Heart left ventricle (tissue), 16 donors: ENCODE measurements around the gene CEP170. TPM values are rescaled to one million over a fixed set of nuclear protein-coding genes. Genes with fewer than 3 reads are reported as not detected.

Experiments used
- ATAC-seq, 4 donors: fragments of 200-7000 bp; cut with Tn5 transposase; one replicate each; pipeline ENCODE4 v1.9.1; 2020 to 2022; ENCODE audit warnings: moderate library complexity in 4 of 4, mild to moderate bottlenecking in 3 of 4, moderate number of reproducible peaks in 1 of 4
- DNase-seq, 5 donors: peaks; one replicate each; pipeline ENCODE4 v3.0.0-alpha.2; 2020
- H3K27ac ChIP-seq, 12 donors: fragments of 200-600 bp; sonication (generic) in 4 of 12; one replicate each; pipeline versions ENCODE4 v1.5.0 to v1.8.0; 2016 to 2022; ENCODE audit warnings: mild to moderate bottlenecking in 2 of 12
- H3K27me3 ChIP-seq, 9 donors: fragments of 200-600 bp; sonication (generic) in 2 of 9; one replicate each; pipeline versions ENCODE4 v1.5.1 to v1.8.0; 2016 to 2022; ENCODE audit warnings: mild to moderate bottlenecking in 3 of 9
- H3K36me3 ChIP-seq, 9 donors: fragments of 200-600 bp; sonication (generic) in 2 of 9; one replicate each; pipeline versions ENCODE4 v1.5.0 to v1.8.0; 2018 to 2022; ENCODE audit warnings: mild to moderate bottlenecking in 2 of 9
- H3K4me1 ChIP-seq, 12 donors: fragments of 200-600 bp; sonication (generic) in 4 of 12; one replicate each; pipeline versions ENCODE4 v1.5.0 to v1.8.0; 2016 to 2022; ENCODE audit warnings: mild to moderate bottlenecking in 3 of 12
- H3K4me3 ChIP-seq, 12 donors: fragments of 200-600 bp; sonication (generic) in 4 of 12; one replicate each; pipeline versions ENCODE4 v1.5.0 to v1.8.0; 2017 to 2022; ENCODE audit warnings: mild to moderate bottlenecking in 9 of 12, moderate library complexity in 4 of 12
- H3K9me3 ChIP-seq, 12 donors: fragments of 200-600 bp; sonication (generic) in 4 of 12; one replicate each; pipeline versions ENCODE4 v1.5.0 to v1.8.0; 2016 to 2022; ENCODE audit warnings: mild to moderate bottlenecking in 1 of 12
- POLR2A ChIP-seq, 2 donors: fragments of 450-650 bp; IDR thresholded peaks; one replicate each; pipeline ENCODE4 v1.6.1; 2017; ENCODE audit warnings: antibody characterized with exemption in 2 of 2, mild to moderate bottlenecking in 2 of 2, moderate library complexity in 2 of 2
- WGBS, 4 donors: extraction: QIAGEN DNeasy Blood & Tissue Kit in 2 of 4; methylation state at CpG; one replicate each; pipeline versions ENCODE4 v1.1.5 to v1.1.7; 2013 to 2018; 5-methylcytosine and 5-hydroxymethylcytosine counted together
- intact Hi-C, 10 donors: fragments of 100-400 bp; cut with DNase I; formaldehyde crosslinking; loops; one replicate each; pipeline versions ENCODE4 v1.11.1 to v1.14.2; 2022
- polyA plus RNA-seq, 2 donors: library from polyadenylated mRNA; stranded (reverse); fragments of 200-250 nt; gene quantifications; one replicate each; pipeline ENCODE4 v1.2.3, GENCODE V29; 2013
- total RNA-seq, 9 donors: library from RNA; depleted of rRNA in 2 of 9; stranded (reverse); fragments of >200 nt in 2 of 9; fragmentation: NEBNext Ultra II Directional in 3 of 9; extraction: Animal tissue kit (Norgen Biotek cat#: 25700) in 3 of 9; gene quantifications; one replicate each; pipeline versions ENCODE4 v1.1.0 to v1.2.4, GENCODE V29; 2016 to 2023
- TF ChIP-seq, protein P1 (sequence below), 12 donors: fragments of 200-600 bp; sonication (generic) in 4 of 12; IDR thresholded peaks; one replicate each; pipeline versions ENCODE4 v1.5.0 to v1.8.0; 2018 to 2022; ENCODE audit warnings: antibody characterized with exemption in 12 of 12, mild to moderate bottlenecking in 5 of 12
- donor health status: ischemic (EF 13 %, LVEDD 7.1; RV severe dilation, severe dysfunction).
- donor health status: healthy with polysubstance abuse.
- donor health status: DM: no; HTN: yes; CAD: no.
- donor health status: DM: no; HTN: no; CAD: no.
- donor health status: ischemic (EF 25% LVEDD 6.9; RV normal size, moderate dysfunction).
- donor health status: ischemic (EF 25% LVEDD 5.7; RV mildly dilated, moderate dysfunction).
- donor health status: healthy.
- donor health status: DM: yes; HTN: yes; CAD: no.
- donor health status: ischemic (EF 35%, LVEDD 5.7; RV mildly dilated, moderate dysfunction).
- donor health status: nonischemic (EF 11% LVEDD 7.7; RV severe dilation, severe dysfunction).
- donor health status: DM: yes; HTN: yes; CAD: no.
- donor health status: PGD.
- donor health status: ischemic (EF 29% LVEDD 5.4; RV normal size, mild dysfunction).
- donor health status: nonischemic (EF 23%, LVEDD 6.1; RV moderate dilation, normal function).

The CEP170 gene
- total and polyA plus RNA-seq, 11 donors: 9.7 to 70.3 (median 37.7) TPM

DNA sequence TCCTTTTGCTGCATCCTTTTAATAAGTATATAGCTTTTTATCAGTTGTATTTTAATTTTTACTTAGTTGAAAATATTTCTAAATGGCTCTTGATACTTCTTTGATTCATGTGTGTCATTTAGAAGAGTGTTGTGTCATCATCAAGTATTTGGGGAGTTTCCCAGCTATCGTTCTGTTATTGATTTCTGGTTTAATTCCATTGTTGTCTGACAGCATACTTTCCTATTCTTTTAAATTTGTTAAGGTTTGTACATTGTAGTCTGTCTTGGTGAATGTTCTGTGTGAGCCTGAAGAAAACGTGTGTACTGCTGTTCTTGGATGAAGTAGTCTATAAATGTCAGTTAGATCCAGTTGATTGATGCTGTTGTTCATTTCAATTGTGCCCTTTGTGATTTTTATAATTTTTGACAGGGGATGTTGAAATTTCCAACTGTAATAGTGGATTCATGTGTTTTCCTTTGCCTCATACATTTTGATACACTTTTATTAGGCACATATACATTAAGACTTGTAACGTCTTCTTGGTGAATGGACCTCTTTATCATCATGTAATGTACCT lies 25.6 kb upstream of the CEP170 start:
- peaks cover 3 to 74% (median 40%) of the 10 kb centered on the region in 9 donors for H3K36me3 ChIP-seq

DNA sequence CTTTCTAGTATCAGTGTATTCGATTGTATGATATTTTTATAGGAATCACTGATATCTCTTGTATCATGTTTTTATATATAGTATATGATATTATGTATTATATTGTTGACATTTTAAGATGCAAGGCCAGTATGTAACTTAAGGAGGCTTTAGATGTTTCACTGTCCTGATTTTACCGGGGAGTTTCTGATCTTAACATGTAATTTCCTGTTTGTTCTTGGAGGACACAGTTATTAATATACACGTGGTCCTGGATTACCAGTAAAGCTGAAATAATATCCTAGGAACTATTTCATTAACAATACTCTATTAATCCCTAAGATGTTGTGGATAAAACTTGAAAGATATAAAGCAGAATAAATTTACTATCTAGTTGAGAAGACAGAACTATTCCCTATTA lies 20.2 kb upstream of the CEP170 start:
- WGBS, 4 donors: 62 to 72% (median 68%) methylated on average over 3 of the region's 3 CpGs
- intact Hi-C loops: no loop called here
- Histone ChIP-seq H3K4me3 (no peak overlapping the region), H3K4me1 (peaks cover 0 to 10% (median 2%) of the 10 kb centered on the region in 12 donors), H3K27me3 (no peaks in the 10 kb centered on the region), H3K36me3 (peaks cover 3 to 92% (median 73%) of the 10 kb centered on the region in 9 donors), H3K27ac (no peak overlapping the region), H3K9me3 (peaks cover 0 to 23% (median 4%) of the 10 kb centered on the region in 12 donors)
- ATAC-seq (no peak), DNase-seq (no peak)
- TF ChIP-seq POLR2A (IDR thresholded peaks at IDR 0.05): no peak
- TF ChIP-seq, protein P1, sequence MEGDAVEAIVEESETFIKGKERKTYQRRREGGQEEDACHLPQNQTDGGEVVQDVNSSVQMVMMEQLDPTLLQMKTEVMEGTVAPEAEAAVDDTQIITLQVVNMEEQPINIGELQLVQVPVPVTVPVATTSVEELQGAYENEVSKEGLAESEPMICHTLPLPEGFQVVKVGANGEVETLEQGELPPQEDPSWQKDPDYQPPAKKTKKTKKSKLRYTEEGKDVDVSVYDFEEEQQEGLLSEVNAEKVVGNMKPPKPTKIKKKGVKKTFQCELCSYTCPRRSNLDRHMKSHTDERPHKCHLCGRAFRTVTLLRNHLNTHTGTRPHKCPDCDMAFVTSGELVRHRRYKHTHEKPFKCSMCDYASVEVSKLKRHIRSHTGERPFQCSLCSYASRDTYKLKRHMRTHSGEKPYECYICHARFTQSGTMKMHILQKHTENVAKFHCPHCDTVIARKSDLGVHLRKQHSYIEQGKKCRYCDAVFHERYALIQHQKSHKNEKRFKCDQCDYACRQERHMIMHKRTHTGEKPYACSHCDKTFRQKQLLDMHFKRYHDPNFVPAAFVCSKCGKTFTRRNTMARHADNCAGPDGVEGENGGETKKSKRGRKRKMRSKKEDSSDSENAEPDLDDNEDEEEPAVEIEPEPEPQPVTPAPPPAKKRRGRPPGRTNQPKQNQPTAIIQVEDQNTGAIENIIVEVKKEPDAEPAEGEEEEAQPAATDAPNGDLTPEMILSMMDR (IDR thresholded peaks at IDR 0.05): no peak

More for the DNA sequence above, 25.6 kb upstream of the CEP170 start:
- 79 to 83% (median 79%) methylated on average over 3 of the region's 3 CpGs for WGBS, 4 donors
- H3K4me1 ChIP-seq: peaks cover 0 to 17% (median 0%) of the 10 kb centered on the region in 12 donors
- ATAC-seq (no peak), DNase-seq (no peak)
- H3K9me3 ChIP-seq: peaks cover 0 to 34% (median 6%) of the 10 kb centered on the region in 12 donors
- H3K27me3 ChIP-seq: no peaks in the 10 kb centered on the region
- TF ChIP-seq, protein P1 (IDR thresholded peaks at IDR 0.05): no peak
- TF ChIP-seq POLR2A (IDR thresholded peaks at IDR 0.05): no peak
- H3K27ac ChIP-seq: no peak overlapping the region
- intact Hi-C loops: no loop called here
- no peak overlapping the region for H3K4me3 ChIP-seq

DNA sequence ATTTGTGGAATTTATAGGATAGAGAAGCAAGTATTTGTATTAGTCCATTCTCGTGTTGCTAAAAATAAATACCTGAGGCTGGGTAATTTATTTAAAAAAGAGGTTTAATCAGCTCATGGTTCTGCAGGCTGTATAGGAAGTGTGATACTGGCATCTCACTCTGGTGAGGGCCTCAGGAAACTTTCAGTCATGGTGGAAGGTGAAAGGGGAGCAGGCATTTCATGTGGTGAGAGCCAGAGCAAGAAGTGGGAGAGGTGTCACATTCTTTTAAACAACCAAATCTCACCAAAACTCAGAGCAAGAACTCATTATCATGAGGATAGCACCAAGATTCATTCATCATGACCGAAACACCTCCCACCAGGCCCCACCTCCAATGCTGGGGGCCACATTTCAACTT lies 18.9 kb upstream of the CEP170 start:
- intact Hi-C loops: no loop called here

DNA sequence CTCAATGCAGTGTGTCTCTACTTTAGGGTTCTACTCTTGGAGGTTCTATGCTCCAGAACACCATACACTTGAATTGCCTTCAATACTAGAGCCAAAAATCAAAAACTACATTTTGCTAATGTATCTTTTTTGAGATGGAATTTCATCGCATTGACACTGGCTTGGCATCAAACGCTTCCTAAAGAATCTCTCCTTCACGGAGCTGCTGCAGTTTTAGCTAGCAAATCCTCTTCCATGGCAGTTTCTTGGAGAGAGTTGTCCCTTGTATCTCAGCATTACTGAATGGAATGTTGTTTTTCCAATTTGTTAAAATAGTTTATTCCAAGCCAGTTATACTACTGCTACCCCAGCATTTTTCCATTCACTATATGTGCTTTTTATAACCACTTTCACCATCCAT lies 18.4 kb upstream of the CEP170 start:
- no peak overlapping the region for H3K27ac ChIP-seq
- no peak overlapping the region for H3K4me3 ChIP-seq
- no peak for DNase-seq
- peaks cover 0 to 20% (median 4%) of the 10 kb centered on the region in 12 donors for H3K9me3 ChIP-seq
- peaks cover 0 to 26% (median 17%) of the 10 kb centered on the region in 12 donors for H3K4me1 ChIP-seq
- TF ChIP-seq POLR2A (IDR thresholded peaks at IDR 0.05): no peak
- TF ChIP-seq, protein P1 (IDR thresholded peaks at IDR 0.05): no peak
- intact Hi-C loops: no loop called here
- WGBS, 4 donors: 76 to 83% (median 80%) methylated on average over 3 of the region's 3 CpGs
- no peaks in the 10 kb centered on the region for H3K27me3 ChIP-seq
- ATAC-seq: no peak
- H3K36me3 ChIP-seq: peaks cover 3 to 82% (median 67%) of the 10 kb centered on the region in 9 donors

More for the DNA sequence above, 18.9 kb upstream of the CEP170 start:
- H3K9me3 ChIP-seq: peaks cover 0 to 23% (median 4%) of the 10 kb centered on the region in 12 donors
- H3K27ac ChIP-seq: no peak overlapping the region
- no peaks in the 10 kb centered on the region for H3K27me3 ChIP-seq
- TF ChIP-seq, protein P1 (IDR thresholded peaks at IDR 0.05): no peak
- no peak for TF ChIP-seq POLR2A (IDR thresholded peaks at IDR 0.05)
- no peak for DNase-seq
- 90 to 94% (median 92%) methylated on average over 2 of the region's 2 CpGs for WGBS, 4 donors
- no peak for ATAC-seq
- no peak overlapping the region for H3K4me3 ChIP-seq
- peaks cover 0 to 22% (median 14%) of the 10 kb centered on the region in 12 donors for H3K4me1 ChIP-seq
- H3K36me3 ChIP-seq: peaks cover 3 to 86% (median 70%) of the 10 kb centered on the region in 9 donors
